ENCODE results near the gene CYYR1. TPM values are rescaled to one million over a fixed set of nuclear protein-coding genes. Genes with fewer than 3 reads are reported as not detected.

Gene CYYR1
- total RNA-seq, 1 experiment from 2014 or later: 0.12 TPM

- Histone ChIP-seq H3K4me3 (replicated peaks in 1 of 2; ENCODE audit: low read depth in 1 of 2, low read length in 2 of 2) (no peak overlapping the region), H3K4me2 (ENCODE audit: low read length) (no peak overlapping the region), H4K20me1 (ENCODE audit: insufficient read depth) (no peaks in the 10 kb centered on the region), H3K4me1 (ENCODE audit: control insufficient read depth in 1 of 2, insufficient read depth in 2 of 2, low read length in 2 of 2) (no peaks in the 10 kb centered on the region), H3K9me2 (ENCODE audit: insufficient read depth) (no peaks in the 10 kb centered on the region), H3K36me3 (ENCODE audit: control insufficient read depth in 1 of 2, insufficient read depth in 2 of 2, low read length in 2 of 2) (no peaks in the 10 kb centered on the region), H3K9me3 (ENCODE audit: control insufficient read depth in 1 of 2, insufficient read depth in 1 of 2, low read depth in 1 of 2, low read length in 2 of 2) (no peaks in the 10 kb centered on the region), H3K27me3 (ENCODE audit: insufficient read depth, low read length) (no peaks in the 10 kb centered on the region), H3K27ac (ENCODE audit: low read depth, low read length) (no peak overlapping the region), H3K9ac (ENCODE audit: low read length) (no peak overlapping the region), H2AFZ (ENCODE audit: low read depth, low read length, poor library complexity, severe bottlenecking) (no peak overlapping the region), H3K79me2 (ENCODE audit: insufficient read depth, low read length) (no peaks in the 10 kb centered on the region)
- TF ChIP-seq SRF (IDR thresholded peaks at IDR 0.05; ENCODE audit: low read depth) (no peak), ATF3 (IDR thresholded peaks at IDR 0.05) (no peak), FOSL1 (IDR thresholded peaks at IDR 0.05; ENCODE audit: low read depth) (no peak), MAX (IDR thresholded peaks at IDR 0.05) (no peak), CEBPB (IDR thresholded peaks at IDR 0.05; ENCODE audit: low read depth) (no peak), POLR2A (IDR thresholded peaks at IDR 0.05; ENCODE audit: borderline replicate concordance, extremely low read depth, insufficient read depth, insufficient read length) (no peak), EZH2 (IDR thresholded peaks at IDR 0.05) (no peak), CBX3 (IDR thresholded peaks at IDR 0.05; ENCODE audit: low read depth) (no peak), CTCF (IDR thresholded peaks at IDR 0.05 in 2 of 3, conservative IDR thresholded peaks at IDR 0.05 in 1 of 3; ENCODE audit: borderline replicate concordance in 1 of 3, insufficient read depth in 1 of 3, low read depth in 2 of 3, low read length in 2 of 3) (no peak), JUND (IDR thresholded peaks at IDR 0.05) (no peak), EZH2phosphoT487 (IDR thresholded peaks at IDR 0.05; ENCODE audit: borderline replicate concordance) (no peak), SIN3A (IDR thresholded peaks at IDR 0.05; ENCODE audit: low read depth) (no peak)
- POLR2A ChIA-PET: no interaction called here
- BruUV-seq (replicated peaks): no TSS peak
- CTCF ChIA-PET: no interaction called here
- intact Hi-C loops (cut with micrococcal nuclease): no loop called here
- ATAC-seq (no peak), DNase-seq (ENCODE audit: low read depth, low spot score) (no peak)
- RAD21 ChIA-PET (ENCODE audit: low non-redundant PET in 1 of 2, low total read pairs in 2 of 2, uncharacterized antibody in 2 of 2, unreplicated experiment in 2 of 2): no interaction called here
Observed at GRCh38 chr21:26443867-26444266, 129.2 kb downstream of the CYYR1 start.
